Stimulated activated CD4-positive, alpha-beta T cell treated with anti-CD3 and anti-CD28 coated beads, Interleukin-15, amount 100 ng/mL, for 48 hours (primary cell): ENCODE data around the gene CADPS.

Source experiments
- DNase-seq, 2 donors: peaks; one replicate each; pipeline ENCODE4 v3.0.0-alpha.2; 2020; ENCODE audit warnings: low read depth in 2 of 2

The CADPS gene

GRCh38 chr3:62446337-62446940 is 428.8 kb downstream of the CADPS start:
- DNase-seq: no peak

GRCh38 chr3:62445275-62445674 is 429.9 kb downstream of the CADPS start:
- no peak for DNase-seq

GRCh38 chr3:62439978-62440377 is 435.2 kb downstream of the CADPS start:
- no peak for DNase-seq

- no peak for DNase-seq
Observed at GRCh38 chr3:62439176-62439813, 435.9 kb downstream of the CADPS start.

GRCh38 chr3:62436785-62437184 is 438.4 kb downstream of the CADPS start:
- no peak for DNase-seq

- no peak for DNase-seq
Observed at GRCh38 chr3:62433396-62433795, 441.8 kb downstream of the CADPS start.

GRCh38 chr3:62421207-62421606 is 454.0 kb downstream of the CADPS start:
- no peak for DNase-seq

GRCh38 chr3:62416144-62416543 is 459.1 kb downstream of the CADPS start:
- DNase-seq: no peak

- no peak for DNase-seq
Observed at GRCh38 chr3:62415312-62415801, 459.9 kb downstream of the CADPS start.

- DNase-seq: no peak
Observed at GRCh38 chr3:62414786-62415185, 460.4 kb downstream of the CADPS start.

GRCh38 chr3:62413687-62414086 is 461.5 kb downstream of the CADPS start:
- DNase-seq: no peak

- no peak for DNase-seq
Observed at GRCh38 chr3:62406945-62407344, 468.3 kb downstream of the CADPS start.

- no peak for DNase-seq
Observed at GRCh38 chr3:62405566-62405965, 469.6 kb downstream of the CADPS start.

GRCh38 chr3:62405135-62405534 is 470.1 kb downstream of the CADPS start:
- DNase-seq: no peak

- DNase-seq: no peak
Observed at GRCh38 chr3:62404321-62404720, 470.9 kb downstream of the CADPS start.

- DNase-seq: no peak
Observed at GRCh38 chr3:62403765-62404164, 471.5 kb downstream of the CADPS start.

GRCh38 chr3:62392626-62393292 is 482.5 kb downstream of the CADPS start:
- no peak for DNase-seq

GRCh38 chr3:62387251-62387650 is 488.0 kb downstream of the CADPS start:
- DNase-seq: no peak

GRCh38 chr3:62379321-62379798 is 495.9 kb downstream of the CADPS start:
- DNase-seq: no peak

- DNase-seq: no peak
Observed at GRCh38 chr3:62378921-62379320, 496.3 kb downstream of the CADPS start.

GRCh38 chr3:62378311-62378789 is 496.9 kb downstream of the CADPS start:
- DNase-seq: no peak
